H1 (cell line): ENCODE measurements around the gene MACROD1. TPM values are rescaled to one million over a fixed set of nuclear protein-coding genes. Genes with fewer than 3 reads are reported as not detected.

Experiments
- CTCF ChIA-PET: fragments of 300-600 bp; sonication (Branson Sonifier 250); formaldehyde crosslinking; loops from one replicate; lab custom pipeline; 2021; ENCODE audit not compliant: partially characterized antibody; lab: Charles Lee
- POLR2A ChIA-PET: fragments of 300-600 bp; sonication (Branson Sonifier 250); formaldehyde crosslinking; loops from one replicate; lab custom pipeline; 2021; ENCODE audit warnings: inconsistent platforms; ENCODE audit not compliant: partially characterized antibody; lab: Charles Lee
- DNase-seq, 2 experiments: peaks; one replicate each; pipeline versions ENCODE4 v3.0.0 to v3.0.0-alpha.2; 2010 to 2022; ENCODE audit warnings: low spot score in 2 of 2, low read depth in 1 of 2, mixed read lengths in 1 of 2
- FAIRE-seq: peaks from 2 replicates; lab custom pipeline; 2011; peaks lifted over from hg19 to GRCh38; lab: Jason Lieb, UNC
- H2AFZ ChIP-seq: 2 replicates; pipeline ENCODE4 v1.8.1; 2012; ENCODE audit warnings: low read length, inconsistent platforms
- H2AK5ac ChIP-seq: 2 replicates; pipeline ENCODE4 v1.6.1; 2013; ENCODE audit warnings: low read depth, low read length
- H2BK120ac ChIP-seq: replicated peaks from 2 replicates; pipeline ENCODE3; 2013; ENCODE audit warnings: low read depth, low read length, inconsistent platforms
- H2BK12ac ChIP-seq: 2 replicates; pipeline ENCODE4 v1.6.1; 2013; ENCODE audit warnings: low read depth, low read length
- H2BK15ac ChIP-seq: 2 replicates; pipeline ENCODE4 v1.6.1; 2013; ENCODE audit warnings: low read length
- H2BK20ac ChIP-seq: 2 replicates; pipeline ENCODE4 v1.6.1; 2013; ENCODE audit warnings: low read length
- H2BK5ac ChIP-seq: 2 replicates; pipeline ENCODE4 v1.6.1; 2013; ENCODE audit warnings: low read depth, low read length
- H3K14ac ChIP-seq: 2 replicates; pipeline ENCODE4 v1.6.1; 2013; ENCODE audit warnings: inconsistent platforms; ENCODE audit not compliant: insufficient read length
- H3K18ac ChIP-seq: 2 replicates; pipeline ENCODE4 v1.6.1; 2013; ENCODE audit warnings: low read length; ENCODE audit errors: extremely low read depth
- H3K23ac ChIP-seq: 2 replicates; pipeline ENCODE4 v1.6.1; 2013; ENCODE audit warnings: inconsistent platforms; ENCODE audit not compliant: insufficient read length
- H3K23me2 ChIP-seq: 2 replicates; pipeline ENCODE4 v1.6.1; 2013; ENCODE audit warnings: low read depth, low read length
- H3K27ac ChIP-seq: 2 replicates; pipeline ENCODE4 v1.6.1; 2011; ENCODE audit warnings: low read depth, low read length, inconsistent platforms
- H3K27me3 ChIP-seq, 4 experiments: replicated peaks in 1 of 4; 1 replicate in 1 of 4; 2 replicates in 3 of 4; pipeline versions ENCODE4 v1.6.1 to v1.8.1; 2011 to 2013; ENCODE audit warnings: low read length in 3 of 4, mild to moderate bottlenecking in 3 of 4, inconsistent platforms in 2 of 4, mixed read lengths in 2 of 4, moderate library complexity in 1 of 4; ENCODE audit not compliant: control insufficient read depth in 3 of 4, insufficient read depth in 3 of 4; ENCODE audit errors: extremely low read depth in 1 of 4
- H3K36me3 ChIP-seq, 4 experiments: 2 replicates each; pipeline versions ENCODE4 v1.6.1 to v1.8.1; 2011 to 2013; ENCODE audit warnings: mild to moderate bottlenecking in 4 of 4, low read length in 3 of 4, moderate library complexity in 2 of 4, control low read depth in 1 of 4, inconsistent platforms in 1 of 4; ENCODE audit not compliant: insufficient read depth in 4 of 4, control insufficient read depth in 2 of 4
- H3K4ac ChIP-seq: replicated peaks from 2 replicates; pipeline ENCODE3; 2013; ENCODE audit warnings: low read length, low read depth, mixed read lengths, inconsistent platforms; ENCODE audit not compliant: insufficient read length
- H3K4me1 ChIP-seq, 4 experiments: replicated peaks in 1 of 4; 1 replicate in 1 of 4; 2 replicates in 3 of 4; pipeline versions ENCODE4 v1.6.1 to v1.8.1; 2011 to 2013; ENCODE audit warnings: low read length in 3 of 4, inconsistent platforms in 2 of 4, mixed read lengths in 1 of 4; ENCODE audit not compliant: insufficient read depth in 4 of 4, control insufficient read depth in 3 of 4
- H3K4me2 ChIP-seq, 2 experiments: 2 replicates each; pipeline versions ENCODE4 v1.6.1 to v1.8.1; 2011 to 2013; ENCODE audit warnings: low read depth in 2 of 2, low read length in 2 of 2, control low read depth in 1 of 2, inconsistent platforms in 1 of 2, mild to moderate bottlenecking in 1 of 2; ENCODE audit not compliant: insufficient read depth in 1 of 2
- H3K4me3 ChIP-seq, 4 experiments: fragments of 200-600, 300-600 bp in 1 of 4; sonication (generic), shearing (Covaris generic), sonication (Bioruptor Twin) in 1 of 4; 2 replicates each; pipeline versions ENCODE4 v1.5.1 to v1.8.1; 2011 to 2016; ENCODE audit warnings: low read length in 4 of 4, low read depth in 3 of 4, control low read depth in 2 of 4, inconsistent platforms in 2 of 4, mild to moderate bottlenecking in 2 of 4, mixed read lengths in 1 of 4, moderate library complexity in 1 of 4; ENCODE audit not compliant: insufficient read depth in 2 of 4; ENCODE audit errors: extremely low read depth in 1 of 4
- H3K56ac ChIP-seq: replicated peaks from 2 replicates; pipeline ENCODE3; 2013; ENCODE audit warnings: low read depth, mild to moderate bottlenecking, mixed read lengths, low read length, inconsistent platforms; ENCODE audit not compliant: insufficient read length
- H3K79me1 ChIP-seq: 2 replicates; pipeline ENCODE4 v1.6.1; 2013; ENCODE audit warnings: low read depth, low read length, control low read depth
- H3K79me2 ChIP-seq, 2 experiments: 2 replicates each; pipeline versions ENCODE4 v1.6.1 to v1.8.1; 2012 to 2013; ENCODE audit warnings: low read length in 2 of 2, mild to moderate bottlenecking in 2 of 2, inconsistent platforms in 1 of 2; ENCODE audit not compliant: insufficient read depth in 2 of 2, control insufficient read depth in 1 of 2
- H3K9ac ChIP-seq, 4 experiments: replicated peaks in 1 of 4; 1 replicate in 1 of 4; 2 replicates in 3 of 4; pipeline versions ENCODE4 v1.6.1 to v1.8.1; 2011 to 2013; ENCODE audit warnings: low read depth in 3 of 4, low read length in 3 of 4, control low read depth in 2 of 4, mild to moderate bottlenecking in 2 of 4, moderate library complexity in 2 of 4, inconsistent platforms in 1 of 4; ENCODE audit errors: extremely low read depth in 1 of 4
- H3K9me3 ChIP-seq, 2 experiments: 2 replicates each; pipeline versions ENCODE4 v1.6.1 to v1.8.1; 2012 to 2013; ENCODE audit warnings: mild to moderate bottlenecking in 2 of 2, moderate library complexity in 2 of 2, control low read depth in 1 of 2, inconsistent platforms in 1 of 2, low read depth in 1 of 2, low read length in 1 of 2, mixed read lengths in 1 of 2; ENCODE audit not compliant: insufficient read depth in 2 of 2
- H4K20me1 ChIP-seq, 2 experiments: replicated peaks in 1 of 2; 2 replicates each; pipeline versions ENCODE3 to v1.8.1; 2011 to 2013; ENCODE audit warnings: inconsistent platforms in 2 of 2, low read length in 2 of 2, mild to moderate bottlenecking in 1 of 2; ENCODE audit not compliant: insufficient read depth in 2 of 2, control insufficient read depth in 1 of 2
- H4K5ac ChIP-seq: 2 replicates; pipeline ENCODE4 v1.6.1; 2013; ENCODE audit warnings: low read length, low read depth, mixed read lengths, inconsistent platforms; ENCODE audit not compliant: insufficient read length
- H4K8ac ChIP-seq: 2 replicates; pipeline ENCODE4 v1.8.0; 2013; ENCODE audit warnings: mild to moderate bottlenecking, moderate library complexity, low read length, inconsistent platforms; ENCODE audit not compliant: insufficient read depth; ENCODE audit errors: extremely low read depth
- H4K91ac ChIP-seq: replicated peaks from 2 replicates; pipeline ENCODE3; 2013; ENCODE audit warnings: low read length, mixed read lengths, inconsistent platforms; ENCODE audit not compliant: insufficient read length
- ASH2L ChIP-seq: fragments of 200-600, 300-600 bp; sonication (generic); IDR thresholded peaks from one replicate; pipeline ENCODE4 v1.7.1; 2017; ENCODE audit warnings: low read length
- CHD1 ChIP-seq: IDR thresholded peaks from 2 replicates; pipeline ENCODE4 v1.6.1; 2012; ENCODE audit warnings: low read depth, low read length, improper control_type of control experiment
- CHD2 ChIP-seq: IDR thresholded peaks from 2 replicates; pipeline ENCODE4 v1.6.1; 2012; ENCODE audit warnings: low read length, improper control_type of control experiment
- E2F6 ChIP-seq: IDR thresholded peaks from 2 replicates; pipeline ENCODE4 v1.6.1; 2012; ENCODE audit warnings: inconsistent platforms
- EZH2 ChIP-seq: fragments of 200-600 bp; sonication (generic); IDR thresholded peaks from 2 replicates; pipeline ENCODE4 v1.7.1; 2012; ENCODE audit warnings: low read depth, mild to moderate bottlenecking, moderate library complexity, low read length, inconsistent platforms; ENCODE audit not compliant: severe bottlenecking
- FOSL1 ChIP-seq: IDR thresholded peaks from 2 replicates; pipeline ENCODE4 v1.6.1; 2011; ENCODE audit warnings: mild to moderate bottlenecking, low read depth, low read length, moderate library complexity; ENCODE audit not compliant: insufficient read depth
- USF2 ChIP-seq: IDR thresholded peaks from 2 replicates; pipeline ENCODE4 v1.6.1; 2011; ENCODE audit warnings: low read length, improper control_type of control experiment
- ZNF274 ChIP-seq: IDR thresholded peaks from 2 replicates; pipeline ENCODE4 v1.7.0; 2012; ENCODE audit warnings: low read length, borderline replicate concordance; ENCODE audit errors: extremely low read depth
- WGBS, 2 experiments: shearing (Covaris generic) in 1 of 2; methylation state at CpG; one replicate each; pipeline versions ENCODE4 v1.1.6 to v1.1.7; 2013 to 2015; ENCODE audit warnings: low lambda C conversion rate in 2 of 2, mixed read lengths in 2 of 2, inconsistent platforms in 1 of 2, low coverage in 1 of 2, missing lambda C conversion rate in 1 of 2; ENCODE audit not compliant: insufficient replicate concordance in 2 of 2, insufficient coverage in 1 of 2, insufficient read length in 1 of 2; ENCODE audit errors: extremely low coverage in 1 of 2, missing lambda C conversion rate in 1 of 2; 5-methylcytosine and 5-hydroxymethylcytosine counted together
- polyA plus RNA-seq, 7 experiments: library from polyadenylated mRNA; depleted of rRNA in 3 of 7; stranded (reverse) in 5 of 7; unstranded in 2 of 7; fragments of >200 nt in 5 of 7; fragments of 200-250 nt in 2 of 7; gene quantifications; 1 replicate in 5 of 7; 2 replicates in 1 of 7; 4 replicates in 1 of 7; pipeline versions ENCODE4 v1.2.1 to v1.2.3, GENCODE V29; 2011 to 2013; ENCODE audit warnings: missing spikeins in 2 of 7, mixed read lengths in 2 of 7
- total RNA-seq: library from RNA; stranded (reverse); fragmentation: NEBNext Ultra II Directional; extraction: Animal tissue kit (Norgen Biotek cat#: 25700); gene quantifications from 2 replicates; pipeline ENCODE4 v1.2.1, GENCODE V29; 2021

The MACROD1 gene
- total and polyA plus RNA-seq, 2 of the 8 experiments (the other 6 are each of a cell fraction or from before 2014, with no cell fraction given): 19.5 to 34.1 TPM

GRCh38 chr11:64196626-64197025 is 30.7 kb upstream of the MACROD1 start:
- Histone ChIP-seq H3K27ac (no peak overlapping the region), H3K4me2 (no peak overlapping the region), H3K56ac (no peak overlapping the region), H4K5ac (no peak overlapping the region), H3K14ac (no peak overlapping the region), H2BK12ac (no peak overlapping the region), H3K79me1 (peaks cover 10% of the 10 kb centered on the region), H4K91ac (no peak overlapping the region), H4K20me1 (peaks cover 9 to 28% of the 10 kb centered on the region in 2 experiments), H3K9me3 (no peaks in the 10 kb centered on the region), H3K18ac (no peak overlapping the region), H3K27me3 (no peaks in the 10 kb centered on the region), H3K23me2 (no peaks in the 10 kb centered on the region; the same call in 1 of the 2 replicates), H4K8ac (no peak overlapping the region), H2AK5ac (no peak overlapping the region), H2BK15ac (no peak overlapping the region), H2BK20ac (no peak overlapping the region), H2BK120ac (no peak overlapping the region), H2BK5ac (no peak overlapping the region), H3K4me1 (no peaks in the 10 kb centered on the region), H3K23ac (no peak overlapping the region), H3K9ac (no peak overlapping the region), H3K79me2 (peaks cover 0 to 15% of the 10 kb centered on the region in 2 experiments; a peak in 3 of 4 replicates), H3K4me3 (no peak overlapping the region), H3K36me3 (peaks cover 51 to 91% (median 81%) of the 10 kb centered on the region in 4 experiments), H3K4ac (no peak overlapping the region), H2AFZ (no peak overlapping the region)
- 90% methylated on average over 9 of the region's 9 CpGs; no CpG with 5 or more reads in 1 of the 2 experiments for WGBS, 2 experiments
- DNase-seq (no peak), FAIRE-seq (no peak)
- TF ChIP-seq EZH2 (no peak), FOSL1 (no peak), ASH2L (no peak), ZNF274 (no peak), CHD2 (no peak), E2F6 (no peak), CHD1 (no peak), USF2 (no peak)
- ChIA-PET POLR2A (interaction anchor here (1.0 to 4.4 kb wide), 5 partner anchors 10 to 49 kb away, joined by 3 to 21 read pairs (median 4); partner anchors contain the start of genes FERMT3 and STIP1), CTCF (interaction anchor here (1.1 to 1.9 kb wide), 5 partner anchors 8 to 50 kb away, joined by 3 to 9 read pairs (median 4); partner anchors contain the start of gene FERMT3)
